GM21737 (cell line): ENCODE measurements around the gene HOXA7.
A peak's percentile ranks its signal among the peaks of the same experiment; 100 is the strongest.

Source experiments
- ATAC-seq: cut with Tn5 transposase; IDR thresholded peaks from one replicate; pipeline ENCODE4 v1.9.1; 2021; ENCODE audit warnings: mild to moderate bottlenecking, moderate library complexity; ENCODE audit not compliant: unreplicated experiment

HOXA7 gene

DNA sequence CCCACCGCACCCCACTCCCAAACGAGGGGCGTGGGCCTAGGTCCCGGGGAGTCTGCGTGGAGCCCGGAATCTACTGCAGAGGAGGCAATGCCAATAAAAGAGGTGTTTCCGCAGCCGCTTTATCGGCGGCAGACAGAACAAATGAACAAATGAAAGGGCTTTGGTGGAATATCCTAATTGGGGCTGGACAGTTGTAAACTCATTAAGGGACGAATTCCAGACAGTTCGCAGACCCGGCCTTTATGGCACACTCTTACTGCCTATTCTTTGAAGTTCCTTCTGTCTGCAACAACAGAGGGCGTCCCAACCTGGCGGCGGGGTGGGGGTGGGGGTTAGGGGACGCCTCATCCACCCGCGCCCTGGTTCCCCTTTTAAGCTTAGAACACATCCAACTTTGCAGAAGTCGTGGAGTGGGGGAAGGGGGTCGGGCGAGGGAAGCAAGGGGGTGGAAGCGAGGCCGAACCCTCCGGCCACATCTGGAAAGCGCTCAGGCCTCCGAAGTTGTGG lies 4.8 kb upstream of the HOXA7 start:
- ATAC-seq = no peak

DNA sequence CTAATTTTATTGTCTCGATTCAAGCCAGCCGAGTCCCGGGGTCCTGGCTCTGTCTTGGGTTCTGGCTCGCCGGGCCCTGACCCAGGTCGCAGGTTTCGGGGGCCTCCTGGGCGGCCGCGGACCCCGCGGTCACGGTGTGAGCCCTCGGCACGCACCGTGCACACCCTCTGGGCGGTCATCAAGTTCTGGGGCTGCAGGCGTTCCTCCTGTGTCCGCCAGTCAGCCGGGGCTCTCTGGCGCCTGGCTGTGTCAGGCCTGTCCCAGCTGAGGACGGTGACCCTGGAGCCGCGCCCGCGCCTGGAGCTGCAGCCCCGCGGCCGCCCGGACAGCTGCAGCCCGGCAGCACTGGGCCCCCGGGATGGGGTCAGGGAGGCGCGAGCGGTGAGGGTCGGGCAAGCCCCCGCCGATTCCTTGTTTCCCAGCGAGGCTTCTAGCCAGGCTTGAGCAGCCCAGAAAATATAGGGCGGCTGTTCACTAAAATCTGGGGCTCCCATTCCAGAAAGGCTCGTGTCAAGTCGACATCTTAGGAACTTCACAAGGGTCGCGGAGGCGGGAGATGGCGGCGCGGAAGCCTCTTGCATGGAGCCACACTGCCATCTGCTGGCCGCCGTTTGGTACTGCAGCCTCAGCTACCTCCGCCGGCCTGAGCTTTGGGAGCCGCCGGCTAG lies 4.2 kb upstream of the HOXA7 start:
- peak; percentile 62 for ATAC-seq

DNA sequence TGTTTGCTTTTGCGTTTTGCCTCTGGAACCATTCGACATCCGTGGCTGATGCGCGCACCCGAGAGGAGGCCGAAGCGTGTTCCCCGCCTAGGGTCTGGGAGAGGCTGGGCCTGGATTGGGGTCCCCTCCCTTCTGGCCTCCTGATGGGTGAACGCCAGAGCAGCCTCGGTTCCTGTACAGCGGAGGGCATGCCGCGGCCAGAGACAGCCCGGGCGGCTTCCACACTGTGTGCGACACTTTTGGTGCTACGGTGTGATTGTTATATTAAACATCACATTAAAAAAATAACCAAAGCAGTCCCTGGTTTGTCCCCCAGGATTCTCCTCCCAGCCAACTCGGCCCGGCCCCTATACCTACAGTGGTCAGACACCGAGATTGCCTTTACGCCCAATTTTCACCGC lies 3.7 kb upstream of the HOXA7 start:
- ATAC-seq = no peak

DNA sequence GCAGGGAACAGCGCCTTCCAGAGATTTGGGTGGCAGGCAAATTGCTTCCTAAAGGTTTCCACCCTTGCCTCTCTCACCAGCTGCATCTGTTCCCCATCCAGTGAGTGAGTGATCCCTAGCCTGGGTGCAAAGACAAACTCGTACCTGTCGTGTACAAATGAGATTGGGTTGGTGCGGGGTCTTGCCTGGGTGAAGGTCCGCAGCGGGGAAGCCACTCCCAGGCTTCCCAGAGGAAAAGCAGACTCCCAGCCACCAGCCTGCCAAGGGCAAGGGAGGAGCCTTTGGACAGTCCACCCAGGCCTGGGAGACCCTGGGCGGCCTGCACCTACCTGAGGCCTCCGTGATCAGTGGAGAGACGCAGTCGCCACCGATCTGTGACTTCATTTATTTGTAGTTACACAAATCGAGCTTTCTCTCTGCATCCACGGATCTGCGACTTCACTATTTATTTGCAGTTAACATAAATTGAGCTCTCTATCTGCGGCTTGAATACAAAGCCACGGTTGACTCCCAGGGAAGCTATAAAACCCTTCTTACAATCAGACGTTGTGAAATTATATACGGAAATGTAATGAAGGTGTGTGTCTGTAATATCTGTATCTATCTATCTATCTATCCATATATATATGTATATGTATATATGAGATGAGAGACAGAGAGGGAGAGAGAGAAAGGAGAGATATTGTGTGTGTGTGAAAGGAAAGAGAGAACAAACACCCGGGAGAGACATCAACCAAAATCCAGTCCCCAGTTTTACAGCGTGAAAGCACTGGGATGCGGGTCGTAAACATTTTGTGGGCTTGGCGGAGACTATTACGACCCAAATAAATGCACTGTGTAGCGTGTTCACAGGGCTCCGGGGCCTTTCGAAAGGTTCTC lies 3.0 kb upstream of the HOXA7 start:
- no peak for ATAC-seq

DNA sequence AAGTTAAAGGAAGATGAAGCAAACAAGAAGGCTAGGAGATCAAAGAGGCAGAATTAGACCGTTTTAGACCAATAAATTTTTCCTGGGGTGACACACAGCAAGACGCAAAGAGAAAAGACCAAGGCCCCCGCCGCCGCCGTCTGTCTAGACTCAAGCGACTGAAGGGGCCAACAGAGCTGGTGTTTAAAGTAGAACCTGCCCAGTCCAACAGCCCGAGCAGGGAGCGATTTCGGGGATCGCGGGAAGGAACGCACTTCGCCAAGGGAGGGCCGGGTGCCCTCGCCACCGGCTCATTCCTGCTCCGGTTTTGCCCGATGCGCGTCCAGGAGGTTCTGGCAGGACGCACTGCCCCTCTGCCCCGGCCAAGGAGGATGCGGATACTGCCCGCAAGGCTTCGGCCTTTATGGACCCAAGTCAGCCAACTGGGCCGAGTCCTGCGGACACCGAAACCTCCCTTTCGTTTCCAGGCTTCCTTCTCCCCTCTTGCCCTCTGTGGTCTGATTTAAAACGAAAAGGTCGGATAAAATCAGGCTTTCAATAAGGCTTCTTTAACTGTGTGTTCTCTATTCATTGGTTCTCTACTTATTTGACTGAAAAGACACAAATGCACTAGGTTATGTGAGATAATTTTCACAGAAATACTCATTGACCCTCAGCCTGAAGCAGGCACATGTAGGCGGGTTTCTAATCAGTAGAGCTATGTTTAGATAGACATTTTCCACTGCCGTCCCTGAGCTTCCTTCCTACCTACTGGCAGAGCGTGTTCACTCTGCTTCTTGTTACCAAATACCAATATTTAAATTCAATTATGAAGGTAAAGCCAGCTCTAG lies 2.2 kb upstream of the HOXA7 start:
- ATAC-seq = no peak

DNA sequence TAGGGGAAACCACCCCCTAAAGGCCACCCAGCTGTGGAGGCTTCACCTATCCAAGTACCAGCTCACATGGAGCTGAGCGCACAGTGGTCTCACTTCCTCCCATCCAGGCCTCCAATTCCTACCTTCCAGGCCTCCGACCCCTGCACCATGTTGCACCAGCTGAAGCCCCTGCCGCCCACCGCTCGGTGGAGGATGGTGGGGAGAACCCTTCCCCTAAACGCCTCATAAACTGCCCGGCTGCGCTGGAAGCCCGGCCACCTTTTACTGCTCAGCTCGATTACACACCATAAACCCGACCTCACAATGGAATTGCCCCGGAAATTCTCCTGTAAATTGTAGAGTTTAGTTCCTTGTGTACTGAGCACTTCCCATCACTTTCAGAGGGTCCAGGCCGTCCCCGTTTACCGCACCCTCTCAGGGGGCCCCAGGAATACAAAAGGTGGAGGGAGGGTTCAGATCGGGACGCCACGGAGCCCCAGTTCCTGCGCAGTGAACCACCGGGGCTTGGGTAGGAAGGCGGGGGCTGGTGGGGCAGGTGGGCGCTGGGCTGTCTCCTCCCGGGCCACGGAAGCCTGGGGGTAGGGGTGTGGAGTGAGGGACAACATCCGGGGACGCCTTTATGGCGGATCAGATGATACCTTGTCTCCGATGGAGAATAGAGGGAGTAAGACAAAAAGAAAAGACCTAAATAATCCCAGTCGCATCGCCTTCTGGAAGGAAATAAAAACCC lies 1.4 kb upstream of the HOXA7 start:
- no peak for ATAC-seq

DNA sequence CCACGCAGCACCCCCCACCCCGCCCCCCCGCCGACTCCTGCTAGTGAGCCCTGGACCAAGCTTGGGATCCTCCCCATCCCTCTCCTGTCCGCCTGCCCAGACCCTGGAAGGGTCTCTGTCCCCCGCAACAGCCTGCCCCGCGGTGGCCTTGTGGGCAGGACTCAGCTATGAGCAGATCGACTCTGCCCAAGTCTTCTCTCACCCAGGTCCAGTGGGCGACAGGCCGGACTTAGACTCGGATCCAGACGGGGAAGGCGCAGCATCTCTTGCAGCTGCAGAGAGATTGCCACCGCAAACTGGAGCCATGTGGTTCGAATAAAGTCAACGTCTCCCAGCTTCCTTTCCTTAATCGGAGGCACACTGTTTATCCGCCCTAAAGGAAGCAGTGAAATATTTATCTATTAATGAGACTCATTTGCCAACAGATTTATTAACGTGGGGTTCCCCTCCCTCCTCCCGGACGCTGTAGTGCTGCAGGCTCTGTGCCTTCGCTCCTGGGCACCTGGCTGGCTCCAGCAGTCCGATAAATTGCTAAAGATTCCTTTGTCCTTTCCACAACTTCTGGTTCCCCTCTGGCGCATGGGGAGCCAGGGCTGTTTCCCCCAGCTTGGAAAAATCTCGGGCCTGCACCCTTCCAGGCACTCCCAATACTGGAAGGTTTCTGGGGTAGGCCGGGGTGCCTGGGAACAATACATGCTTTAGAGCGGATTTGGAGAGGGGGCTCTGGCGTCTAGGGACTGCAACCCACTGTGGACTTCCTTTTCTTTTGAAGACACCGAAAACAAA lies 634 bp upstream of the HOXA7 start:
- no peak for ATAC-seq

DNA sequence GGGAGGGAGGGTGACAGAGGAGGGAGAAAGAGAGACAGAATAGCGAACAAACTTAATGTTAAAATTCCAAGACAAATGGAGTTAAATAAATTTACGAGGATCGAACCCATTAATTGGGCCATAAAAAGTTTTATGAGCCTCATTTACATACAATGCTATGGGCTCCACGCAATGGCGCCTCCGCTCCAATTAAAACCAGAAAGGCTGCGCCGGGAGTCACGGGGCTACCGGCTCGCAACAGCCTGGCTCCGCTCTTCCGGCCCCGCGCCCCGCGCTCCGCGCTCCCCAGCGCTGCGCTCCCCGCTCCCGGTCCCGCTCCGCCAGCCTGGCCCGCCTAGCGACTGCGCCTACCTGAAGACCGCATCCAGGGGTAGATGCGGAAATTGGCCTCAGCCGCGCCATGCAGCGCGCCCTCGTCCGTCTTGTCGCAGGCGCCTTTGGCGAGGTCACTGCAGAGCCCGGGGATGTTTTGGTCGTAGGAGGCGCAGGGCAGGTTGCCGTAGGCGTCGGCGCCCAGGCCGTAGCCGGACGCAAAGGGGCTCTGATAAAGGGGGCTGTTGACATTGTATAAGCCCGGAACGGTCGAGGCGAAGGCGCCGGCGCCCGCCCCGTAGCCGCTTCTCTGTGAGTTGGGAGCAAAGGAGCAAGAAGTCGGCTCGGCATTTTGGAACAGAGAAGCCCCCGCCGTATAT lies 513 bp downstream of the HOXA7 start:
- no peak for ATAC-seq

DNA sequence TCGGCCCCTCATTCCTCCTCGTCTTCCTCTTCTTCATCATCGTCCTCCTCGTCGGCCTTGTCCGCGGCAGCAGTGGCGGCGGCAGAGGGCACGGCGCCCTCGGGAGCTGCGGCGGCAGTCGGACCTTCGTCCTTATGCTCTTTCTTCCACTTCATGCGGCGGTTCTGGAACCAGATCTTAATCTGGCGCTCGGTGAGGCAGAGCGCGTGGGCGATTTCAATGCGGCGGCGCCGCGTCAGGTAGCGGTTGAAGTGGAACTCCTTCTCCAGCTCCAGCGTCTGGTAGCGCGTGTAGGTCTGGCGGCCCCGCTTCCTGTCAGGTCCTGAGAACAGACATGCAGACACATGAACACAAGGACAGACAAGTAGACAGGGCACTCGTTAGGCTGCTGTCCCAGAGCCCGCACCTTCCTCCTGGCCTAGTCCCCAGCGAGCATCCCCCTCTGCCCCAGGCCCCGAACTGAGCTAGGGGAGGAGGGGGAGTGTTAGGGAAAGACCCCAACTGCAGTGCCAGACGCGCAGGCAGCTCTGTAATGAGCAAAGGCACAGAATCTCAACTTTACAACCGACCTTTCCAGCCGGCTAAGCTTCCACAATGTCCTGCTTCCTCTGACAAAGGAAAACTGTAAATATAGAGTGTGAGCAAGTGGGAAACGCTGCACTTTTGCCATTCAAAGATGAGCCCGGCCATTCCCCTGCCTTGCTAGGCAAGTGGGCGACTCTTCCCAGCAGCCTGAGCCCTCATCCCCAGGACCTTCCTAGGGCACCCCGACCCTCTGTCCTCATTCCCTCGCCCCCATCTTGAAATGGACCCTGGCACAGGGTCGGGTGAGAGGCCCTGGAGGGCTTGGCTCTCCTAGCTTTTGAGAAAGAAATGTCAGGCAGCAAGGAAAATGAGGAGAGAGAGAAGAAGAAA lies 1.3 kb downstream of the HOXA7 start:
- ATAC-seq = no peak

DNA sequence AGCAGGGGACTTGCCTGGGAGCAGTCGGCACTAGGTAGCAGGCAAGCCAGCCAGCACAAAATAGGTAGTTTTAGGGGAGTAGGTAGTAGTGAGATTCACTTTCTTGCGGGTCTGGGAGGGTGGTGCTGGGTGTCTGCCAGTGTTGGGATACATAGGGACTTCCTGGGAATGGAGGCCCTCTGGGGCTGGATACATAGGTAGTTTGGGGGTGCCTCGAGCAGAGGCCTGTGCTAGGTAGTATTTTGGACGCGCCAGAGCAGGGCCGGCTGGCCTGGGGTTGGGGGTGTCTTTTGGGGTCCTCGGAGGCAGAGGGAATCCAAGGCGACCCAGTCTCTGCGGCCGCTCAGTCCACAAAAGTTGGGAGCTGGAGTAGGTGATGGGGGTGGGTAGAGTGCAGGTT lies 2.1 kb downstream of the HOXA7 start:
- no peak for ATAC-seq

DNA sequence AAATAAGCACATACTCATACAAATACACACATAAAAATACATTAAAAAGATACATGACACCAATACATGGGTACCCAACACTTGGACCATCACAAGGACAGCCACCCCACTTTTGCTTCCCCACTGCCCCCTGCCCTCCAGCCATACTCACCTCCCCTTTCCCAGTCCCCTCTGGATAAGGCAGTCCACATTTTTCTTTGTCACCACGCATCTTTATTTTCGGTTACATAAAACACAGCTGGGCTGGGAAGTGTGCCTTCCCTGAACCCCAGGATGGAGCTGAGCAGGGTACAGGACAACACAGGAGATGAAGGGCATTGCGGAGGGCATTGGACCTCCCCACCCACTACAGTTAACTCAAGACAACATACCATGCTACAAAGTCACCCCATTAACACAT lies 2.9 kb downstream of the HOXA7 start:
- ATAC-seq = no peak

DNA sequence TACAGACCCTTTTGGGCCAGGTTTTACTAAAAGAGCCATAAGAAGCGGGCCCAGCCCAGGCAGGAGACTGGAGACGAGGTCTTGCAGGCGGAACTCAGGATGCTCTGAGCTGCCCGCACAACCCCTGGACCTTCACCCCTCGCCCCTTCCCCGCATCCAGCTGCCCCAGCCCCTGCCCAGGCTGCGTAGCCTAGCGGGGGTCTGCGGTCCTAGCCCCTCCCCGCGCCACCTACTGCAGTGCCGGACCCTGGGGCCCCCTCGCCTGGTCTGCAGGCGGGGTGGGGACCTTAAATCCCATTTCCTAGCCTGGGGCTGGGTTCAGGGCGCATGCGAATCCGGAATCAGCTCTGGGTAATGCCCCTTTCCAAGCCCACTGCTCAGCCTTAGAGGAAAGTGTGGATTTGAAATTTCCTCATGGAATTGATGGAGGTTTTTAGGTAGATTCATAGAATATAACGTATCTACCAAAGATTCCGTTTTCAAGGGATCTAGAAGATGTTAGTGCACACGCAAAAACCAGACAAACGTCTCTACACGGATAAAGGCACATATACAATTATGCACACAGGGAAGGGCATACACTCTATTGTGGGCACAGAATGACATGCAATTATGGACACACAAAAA lies 3.5 kb downstream of the HOXA7 start:
- ATAC-seq = no peak

DNA sequence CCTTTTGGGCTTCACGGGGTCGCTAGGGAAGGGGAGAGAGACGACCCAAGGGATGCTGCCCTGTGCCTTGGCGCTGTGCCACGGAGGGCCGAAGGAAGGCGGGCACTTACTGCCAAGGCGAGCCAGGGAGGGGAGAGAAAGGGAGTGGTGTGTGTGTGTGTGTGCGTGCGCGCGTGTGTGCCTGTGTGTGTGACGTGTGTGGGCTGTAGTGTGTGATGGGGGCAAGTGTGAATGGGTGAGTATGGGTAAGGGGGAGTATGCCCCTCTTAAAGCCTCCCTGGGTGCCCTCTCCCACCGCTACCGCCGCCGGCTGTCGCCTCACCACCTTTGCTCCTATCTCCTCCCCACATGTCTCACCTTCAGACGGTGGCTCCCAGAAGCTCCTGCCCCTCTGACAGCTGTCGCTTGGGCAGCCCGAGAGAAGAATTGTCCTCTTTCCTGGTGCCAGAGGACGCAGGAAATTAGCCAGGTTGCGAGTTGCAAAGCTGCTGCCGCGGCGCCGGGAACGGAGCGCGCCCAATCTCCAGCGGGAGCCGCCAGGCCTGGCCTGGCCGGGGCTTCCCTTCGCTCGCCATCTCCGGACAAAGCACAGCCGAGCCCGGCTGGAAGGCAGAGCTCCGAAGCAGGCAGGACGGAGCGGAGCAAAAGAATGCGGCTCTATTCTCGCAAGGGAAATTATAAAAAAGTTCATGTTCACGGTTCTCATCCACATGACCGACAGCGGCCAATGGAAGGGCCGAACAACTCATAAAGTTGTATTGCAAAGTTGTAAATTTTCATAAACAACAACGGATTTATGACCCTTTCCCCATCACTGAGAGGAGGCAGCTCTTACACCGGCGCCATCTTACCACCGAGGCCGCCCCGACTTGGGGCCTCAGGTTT lies 4.3 kb downstream of the HOXA7 start, which contains the start of gene HOXA3:
Gene HOXA3 (minus strand): TSS at position 653 of the 885 bp plus-strand sequence. CDS start 41,943 bp downstream, outside the sequence.
- no peak for ATAC-seq

DNA sequence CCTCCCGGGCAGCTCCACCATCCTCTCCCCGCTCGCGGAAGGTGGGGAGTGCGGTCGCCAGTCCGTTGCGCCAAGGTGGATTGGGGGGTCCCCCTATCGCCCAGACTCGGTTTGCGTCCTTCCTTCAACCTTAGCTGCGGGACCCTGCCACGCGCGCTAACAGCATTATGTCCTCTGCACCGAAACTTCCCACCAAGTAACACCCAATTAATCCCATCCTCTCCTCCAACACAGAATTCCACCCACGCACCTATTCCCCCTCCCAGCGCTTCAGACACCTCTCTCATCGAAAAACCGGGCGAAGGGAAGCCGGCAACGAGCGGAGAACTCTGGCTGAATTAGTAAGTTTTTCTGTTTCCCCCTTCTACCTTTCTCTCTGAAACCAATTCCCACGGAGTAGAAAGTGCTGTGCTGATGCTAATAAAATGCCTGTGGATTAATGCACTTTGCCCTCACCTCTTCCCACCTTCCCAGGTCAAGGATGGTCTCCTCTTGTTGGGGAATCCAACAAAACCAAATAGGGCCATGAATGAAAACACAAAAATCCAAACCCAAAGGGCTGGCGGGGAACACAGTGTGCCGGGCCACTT lies 5.0 kb downstream of the HOXA7 start:
- ATAC-seq = no peak

DNA sequence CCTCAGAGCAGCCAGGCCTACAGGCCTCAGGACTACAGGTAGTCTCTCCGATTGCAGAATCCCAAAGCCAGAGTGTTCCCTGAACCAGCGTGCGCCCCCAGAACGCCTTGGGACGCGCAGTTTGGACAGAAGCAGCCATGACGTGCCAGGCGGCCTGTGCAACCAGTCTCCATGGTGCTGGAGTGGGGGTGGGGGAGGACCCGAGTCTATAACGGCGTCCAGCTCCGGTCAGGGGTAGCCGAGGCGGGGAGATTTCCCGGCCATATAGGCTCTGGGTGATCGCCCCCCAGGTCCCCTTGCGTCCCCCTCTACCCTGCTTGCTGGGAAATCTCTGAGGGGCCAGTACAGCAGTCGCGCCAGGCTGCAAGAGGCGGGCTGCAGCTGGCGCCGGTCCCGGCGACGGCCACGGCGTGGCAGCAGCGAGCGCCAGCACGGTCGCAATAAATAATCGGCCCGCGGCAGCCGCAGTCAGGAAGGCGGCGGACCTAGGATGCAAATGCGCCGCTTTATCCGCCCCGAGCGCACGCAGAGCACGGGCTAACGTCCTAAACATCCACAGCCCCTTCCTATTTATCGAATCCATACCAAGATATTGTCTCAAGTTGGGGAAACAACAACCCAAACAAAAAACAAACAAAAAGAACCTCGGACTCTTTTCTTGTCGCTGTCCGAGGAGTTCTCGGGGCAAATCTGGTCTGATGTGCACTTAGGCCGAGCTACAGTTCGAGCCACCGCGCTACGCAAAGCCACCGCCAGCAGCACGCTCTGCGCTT lies 5.7 kb downstream of the HOXA7 start:
- ATAC-seq = peak; percentile 61
